Effector CD8-positive, alpha-beta T cell (primary cell): ENCODE data around the gene SLC6A19.

Experiments used
- DNase-seq: peaks from one replicate; lab custom pipeline; 2025; lab: John Stamatoyannopoulos, UW

The SLC6A19 gene

GRCh38 chr5:1195916-1196315 lies 5.5 kb upstream of the SLC6A19 start:
- no peak for DNase-seq

- DNase-seq = no peak
Observed at GRCh38 chr5:1196562-1196961, 4.8 kb upstream of the SLC6A19 start.

DNA sequence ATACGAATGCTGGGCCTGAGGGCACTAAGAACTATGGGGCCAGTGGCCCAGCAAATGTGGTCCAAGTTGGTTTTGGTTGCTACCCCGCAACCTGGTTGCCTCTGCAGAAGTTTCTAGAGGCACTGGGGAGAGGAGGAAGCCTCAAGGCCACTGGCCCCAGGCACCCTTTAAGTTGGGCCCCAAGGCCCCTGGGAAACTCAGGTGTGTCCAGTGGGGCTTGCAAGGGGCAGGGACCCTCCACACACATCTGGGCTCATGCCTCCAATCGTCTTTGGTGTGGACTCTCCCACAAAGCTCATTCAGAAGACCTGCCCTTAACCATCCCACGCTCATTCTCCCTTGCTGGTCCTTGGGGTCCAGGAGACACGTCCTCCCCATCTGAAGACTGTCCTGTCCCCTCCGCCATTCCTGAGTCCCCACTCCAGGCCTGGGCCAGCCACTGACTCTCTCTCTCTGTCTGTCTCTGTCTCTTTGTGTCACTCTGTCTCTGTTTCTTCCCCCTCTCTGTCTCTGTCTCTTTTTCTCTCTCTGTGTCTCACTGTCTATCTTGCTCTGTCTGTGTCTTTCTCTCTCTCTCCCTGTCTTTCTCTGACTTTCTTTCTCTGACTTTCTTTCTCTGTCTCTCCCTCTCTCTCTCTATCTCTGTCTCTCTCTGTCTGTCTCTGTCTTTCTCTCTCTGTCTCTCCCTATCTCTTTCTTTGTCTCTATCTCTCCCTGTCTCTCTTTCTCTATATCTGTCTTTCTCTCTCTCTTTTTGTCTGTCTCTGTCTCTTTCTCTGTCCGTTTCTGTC lies 3.3 kb upstream of the SLC6A19 start:
- DNase-seq = no peak

- no peak for DNase-seq
Observed at GRCh38 chr5:1199340-1199648, 2.1 kb upstream of the SLC6A19 start.

- no peak for DNase-seq
Observed at GRCh38 chr5:1199649-1200494, 1.5 kb upstream of the SLC6A19 start.

DNA sequence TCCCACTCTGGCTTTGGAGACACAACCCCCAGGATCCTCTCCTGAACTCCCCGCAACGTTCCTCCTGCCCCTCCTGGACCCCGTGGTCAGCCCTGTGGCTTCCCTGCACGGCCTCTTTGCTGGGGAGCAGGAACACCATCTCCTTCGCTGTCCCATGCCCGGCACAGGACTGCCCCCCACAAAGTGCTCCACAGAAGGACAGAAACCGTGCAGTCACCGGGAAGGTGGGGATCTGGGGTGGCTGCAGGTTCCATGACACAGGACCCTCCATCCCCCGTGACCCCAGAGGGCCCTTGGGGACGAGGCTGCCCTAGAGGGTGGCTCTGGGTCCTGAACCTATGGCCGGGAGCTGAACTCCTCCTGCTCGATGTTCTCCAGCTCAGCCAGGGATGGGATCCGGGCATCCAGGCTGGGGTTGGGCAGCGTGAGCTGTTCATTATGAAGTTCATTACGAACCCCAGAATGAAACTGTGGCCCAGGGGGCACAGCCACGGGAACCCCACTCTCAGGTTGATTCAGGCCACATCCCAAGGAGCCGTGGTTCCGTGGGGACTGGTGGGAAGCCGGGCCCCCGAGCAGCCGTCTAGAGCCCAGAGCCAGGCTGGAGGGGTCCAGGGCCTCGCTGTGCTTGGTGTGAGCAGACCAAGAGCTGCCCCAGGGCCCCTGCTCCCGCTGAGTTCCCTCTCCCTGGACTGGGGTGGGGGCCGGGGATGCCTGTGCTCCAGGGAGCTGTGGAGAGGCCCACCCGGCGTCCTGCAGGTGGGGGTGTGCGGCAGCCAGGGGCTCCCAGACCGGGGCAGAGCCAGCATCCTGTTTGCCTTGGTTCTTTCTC lies 684 bp upstream of the SLC6A19 start:
- no peak for DNase-seq

DNA sequence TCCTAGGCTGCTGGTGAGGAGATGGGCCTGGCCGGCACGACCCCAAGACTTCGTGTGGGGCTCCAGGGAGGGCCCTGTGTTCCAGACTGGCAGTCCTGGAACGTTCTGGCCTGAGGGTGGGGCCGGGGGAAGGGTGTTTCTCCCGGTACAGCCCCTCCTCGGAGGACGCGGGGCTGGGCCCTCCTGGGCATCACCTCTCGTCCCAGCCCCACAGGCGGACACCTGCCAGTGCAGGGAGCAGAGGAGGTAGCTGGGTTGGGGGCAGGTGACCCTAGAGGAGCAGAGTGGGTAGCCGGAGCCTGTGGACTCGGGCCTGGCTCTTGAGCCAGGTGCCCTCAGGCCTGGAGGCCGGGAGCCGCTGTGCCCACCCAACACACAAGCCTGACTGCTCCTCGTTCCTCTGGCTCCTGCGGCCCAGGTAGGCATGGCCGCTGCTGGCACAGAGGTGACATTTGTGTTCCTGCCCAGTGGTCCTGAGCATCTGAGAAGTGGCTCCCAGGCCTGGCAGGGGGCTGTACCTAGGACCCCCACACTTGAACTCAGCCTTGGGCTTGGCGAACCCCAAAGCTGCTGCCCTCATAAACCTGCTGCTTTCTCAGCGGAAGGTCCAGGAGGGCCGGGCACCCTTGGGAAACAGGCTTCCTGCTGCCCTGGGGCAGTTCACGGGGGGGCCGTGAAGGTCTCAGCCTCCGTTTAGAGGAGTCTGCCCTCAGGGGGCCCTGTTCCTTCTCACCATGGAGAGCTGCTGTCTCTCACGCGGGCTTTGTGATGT lies 817 bp downstream of the SLC6A19 start:
- no peak for DNase-seq

DNA sequence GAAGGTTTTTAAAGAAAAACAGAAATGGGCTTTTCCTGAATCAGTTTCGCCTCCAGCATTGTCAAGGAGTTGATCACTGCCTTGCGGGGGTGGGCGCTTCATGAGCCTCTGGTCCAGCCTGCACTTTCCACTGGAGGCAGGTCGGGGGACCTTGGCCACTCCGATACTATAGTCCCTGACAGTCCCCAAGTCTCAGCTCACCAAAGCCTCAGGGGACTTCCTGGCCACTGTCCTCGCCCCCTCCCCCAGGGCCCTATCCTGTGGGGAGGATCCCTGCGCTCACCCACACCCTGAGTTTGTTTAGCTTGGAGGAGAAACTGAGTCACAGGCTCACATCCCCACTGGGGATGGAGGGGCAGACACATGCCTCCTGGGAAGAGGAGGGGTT lies 1.4 kb downstream of the SLC6A19 start:
- no peak for DNase-seq

DNA sequence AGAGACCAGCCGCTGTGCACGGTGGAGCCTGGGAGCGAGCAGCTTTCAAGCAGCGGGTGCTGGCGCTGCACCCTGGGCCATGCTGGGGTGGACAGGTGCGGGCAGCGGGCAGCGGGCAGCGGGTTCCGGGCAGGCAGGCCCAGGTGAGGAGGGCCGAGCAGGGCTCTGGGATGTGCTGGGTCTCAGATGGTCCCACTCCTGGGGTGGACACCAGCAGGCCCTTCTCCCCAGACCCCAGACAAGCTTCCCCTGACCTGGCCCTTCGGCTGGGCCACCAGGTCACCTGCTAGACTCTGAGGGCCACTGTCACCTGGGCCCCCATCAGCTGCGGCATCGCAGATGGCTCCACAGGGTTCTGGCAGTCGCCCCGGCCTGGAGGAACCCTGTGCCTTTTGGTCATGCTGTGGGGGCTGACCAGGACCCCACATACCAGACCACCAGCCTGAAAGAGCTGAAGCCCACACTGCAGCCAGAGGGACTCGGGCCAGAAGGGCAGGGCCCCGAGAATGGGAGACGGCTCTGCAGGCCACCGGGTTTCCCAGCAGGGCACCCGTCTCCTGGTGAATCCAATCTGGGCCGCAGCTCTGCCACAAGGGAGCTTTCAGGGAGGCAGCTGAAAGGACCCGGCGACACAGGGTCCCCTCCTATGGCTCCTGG lies 2.0 kb downstream of the SLC6A19 start:
- DNase-seq = no peak

- DNase-seq = no peak
Observed at GRCh38 chr5:1203968-1204692, 2.7 kb downstream of the SLC6A19 start.

DNA sequence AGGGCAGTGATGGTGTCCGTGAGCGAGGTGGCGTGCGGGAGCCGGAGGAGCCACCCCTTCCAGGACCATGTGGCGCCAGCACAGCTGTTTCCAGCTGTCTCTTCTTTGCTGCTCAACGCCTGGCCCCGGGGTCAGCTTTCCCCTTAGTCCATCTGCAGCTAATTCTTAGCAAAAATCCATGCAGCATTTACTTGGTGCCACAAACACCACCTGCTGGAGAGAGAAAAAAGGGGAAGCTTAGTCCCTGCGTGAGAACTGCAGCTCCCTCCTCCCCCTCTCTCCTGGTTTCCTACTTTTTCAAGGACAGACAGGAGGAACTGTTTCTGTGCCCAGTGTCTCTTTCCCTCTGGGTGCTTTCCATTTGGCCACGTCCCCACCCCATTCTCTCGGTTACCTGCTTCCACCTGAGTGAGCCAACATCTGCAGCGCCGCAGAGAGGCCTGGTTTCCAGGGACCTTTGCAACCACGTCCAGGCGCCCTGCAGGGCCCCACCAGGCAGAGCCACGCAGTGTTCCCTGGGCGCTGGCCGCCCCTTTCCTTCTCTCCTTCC lies 3.4 kb downstream of the SLC6A19 start:
- DNase-seq = no peak

DNA sequence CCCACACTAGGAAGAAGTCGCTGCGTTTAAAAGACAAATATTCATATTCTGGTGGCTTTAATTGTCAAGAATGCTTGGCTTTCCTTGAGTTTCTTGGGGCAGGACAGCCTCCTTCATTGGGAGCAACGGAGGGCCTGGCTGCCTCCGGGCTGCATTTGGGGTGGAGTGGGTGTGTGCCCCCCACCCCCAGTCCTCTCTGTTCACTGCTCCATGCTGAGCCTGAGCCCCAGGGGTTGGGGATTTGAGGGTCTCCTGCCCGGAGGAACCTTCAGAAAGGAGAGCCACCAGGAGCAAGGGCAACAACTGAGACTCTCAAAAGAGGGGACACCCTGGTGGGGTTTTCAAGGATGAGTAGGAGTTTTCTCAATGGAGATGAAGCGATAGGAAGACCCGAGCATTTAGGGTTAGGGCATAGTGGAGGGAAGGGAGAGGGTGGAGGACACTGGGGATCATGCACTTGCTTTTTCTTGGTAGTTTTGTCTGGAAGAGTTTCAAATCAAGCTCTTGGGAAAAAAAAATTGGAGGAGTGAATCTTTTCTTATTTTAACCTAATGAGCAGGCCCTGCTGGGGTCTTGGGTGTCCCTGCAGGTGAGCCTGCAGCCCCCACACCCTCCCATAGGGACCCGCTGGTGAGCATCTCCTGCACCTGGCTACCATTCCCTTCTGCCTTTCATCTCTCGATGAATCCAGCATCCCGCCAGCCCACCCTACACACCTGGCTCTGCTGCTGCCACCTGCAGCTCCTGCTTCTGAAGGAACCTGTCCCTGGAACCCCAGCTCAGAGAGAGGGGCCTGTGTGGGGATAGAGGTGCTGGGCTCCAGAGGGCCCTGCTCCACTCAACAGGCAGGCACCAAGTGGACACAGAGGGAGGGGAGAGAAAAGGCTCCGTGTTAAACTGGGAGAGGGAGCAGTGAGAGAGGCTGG lies 4.1 kb downstream of the SLC6A19 start:
- no peak for DNase-seq

DNA sequence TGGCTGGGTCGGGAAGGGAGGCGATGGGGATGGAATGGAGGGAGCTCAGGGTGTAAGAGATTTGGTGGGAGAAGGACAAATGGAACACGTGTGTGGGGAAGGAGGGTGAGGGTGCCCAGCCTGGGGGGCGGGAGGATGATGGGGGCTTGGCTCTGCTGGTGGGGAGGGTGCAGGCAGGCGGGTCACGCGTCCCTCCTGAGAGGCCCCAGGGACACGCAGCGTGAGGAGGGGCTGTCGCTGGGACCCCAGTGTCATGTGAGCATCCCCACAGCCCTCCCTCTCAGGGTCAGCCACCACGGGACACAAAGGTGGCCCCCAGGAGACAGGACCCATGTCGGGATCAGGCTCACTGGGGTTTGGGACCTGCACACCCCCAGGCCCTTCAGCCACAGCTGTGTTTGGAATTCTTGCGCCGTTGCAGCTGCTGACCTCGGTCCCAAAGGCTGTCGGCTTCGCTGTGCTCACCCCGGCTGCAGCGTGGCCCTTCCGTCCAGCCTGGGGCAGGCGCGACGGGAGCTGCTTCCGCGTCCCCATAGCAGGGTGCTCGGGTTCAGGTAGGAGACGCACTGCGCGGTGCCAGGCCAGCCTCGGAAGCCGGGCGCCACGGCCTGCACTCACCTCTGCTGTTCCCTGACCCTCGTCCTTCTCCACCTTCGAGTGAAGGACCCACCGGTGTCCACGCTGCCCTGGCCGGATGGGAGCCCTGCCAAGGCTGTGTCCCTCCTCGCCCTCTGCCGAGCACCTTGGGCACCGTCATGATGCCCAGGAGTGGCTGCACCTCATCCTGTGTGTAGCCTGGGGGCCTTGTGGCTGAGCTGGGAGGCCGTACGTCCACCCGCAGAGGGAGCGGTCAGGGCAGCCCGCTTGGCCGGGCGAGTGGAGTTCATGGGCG lies 5.4 kb downstream of the SLC6A19 start:
- DNase-seq = no peak

- DNase-seq = no peak
Observed at GRCh38 chr5:1207555-1207954, 6.2 kb downstream of the SLC6A19 start.

DNA sequence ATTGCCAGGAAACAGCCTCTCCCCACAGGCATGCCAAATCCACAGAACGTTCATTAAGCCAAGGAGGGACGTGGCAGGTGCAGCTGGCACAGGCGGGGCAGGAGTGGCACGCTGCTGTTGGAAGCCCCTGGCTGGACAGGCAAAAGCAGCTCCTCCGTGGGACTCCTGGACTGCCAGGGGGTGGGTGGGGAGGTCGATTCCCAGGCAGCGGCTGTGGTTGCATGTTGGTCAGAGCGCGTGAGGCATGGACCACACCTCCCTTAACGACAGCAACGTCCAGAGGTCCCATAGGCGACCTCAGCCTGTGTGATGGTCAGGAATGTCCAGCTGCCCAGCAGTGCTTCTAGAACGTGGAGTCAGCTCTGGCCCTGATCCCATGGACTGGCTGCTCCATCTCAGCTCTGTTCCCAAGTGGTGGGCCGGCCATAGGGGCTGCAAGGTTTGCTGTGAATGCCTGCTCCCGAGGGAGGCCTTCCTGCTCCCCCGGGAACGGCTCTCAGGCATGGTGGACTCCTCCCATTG lies 6.9 kb downstream of the SLC6A19 start:
- DNase-seq = no peak

DNA sequence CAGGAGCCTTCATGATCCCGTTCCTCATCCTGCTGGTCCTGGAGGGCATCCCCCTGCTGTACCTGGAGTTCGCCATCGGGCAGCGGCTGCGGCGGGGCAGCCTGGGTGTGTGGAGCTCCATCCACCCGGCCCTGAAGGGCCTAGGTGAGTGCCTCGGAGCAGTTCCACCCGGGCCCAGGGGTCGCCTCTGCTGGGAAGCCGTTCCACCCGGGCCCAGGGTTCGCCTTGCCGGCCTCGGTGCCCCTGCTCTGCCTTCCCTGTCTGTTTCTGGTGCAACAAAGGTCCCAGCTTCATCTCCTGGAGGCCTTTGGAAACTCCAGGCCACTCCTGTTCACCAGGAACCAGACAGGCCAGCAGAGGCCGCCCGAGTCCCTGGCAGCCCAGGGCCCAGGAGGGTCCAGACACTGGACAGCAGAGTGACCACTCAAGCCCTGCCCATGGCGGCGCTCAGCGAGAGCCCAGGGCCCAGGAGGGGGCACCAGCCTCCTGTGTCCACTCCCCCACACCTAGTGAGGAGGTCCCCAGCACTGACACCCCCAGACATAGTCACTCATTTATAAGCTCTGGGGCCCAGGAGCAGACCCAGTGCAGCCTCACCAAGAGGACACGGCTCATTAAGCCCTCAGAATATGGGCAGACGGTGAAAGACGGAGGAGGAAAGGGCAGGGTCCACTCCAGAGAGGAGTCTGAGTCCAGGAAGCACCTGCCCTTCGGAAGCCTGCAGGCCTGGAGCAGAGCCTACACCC lies 7.5 kb downstream of the SLC6A19 start:
- DNase-seq = no peak

GRCh38 chr5:1209489-1209852 lies 8.1 kb downstream of the SLC6A19 start:
- DNase-seq = no peak
